ENCODE measurements around the gene APOL2. TPM values are rescaled to one million over a fixed set of nuclear protein-coding genes. Genes with fewer than 3 reads are reported as not detected.

APOL2 gene
- total and polyA plus RNA-seq, 10 of the 15 experiments (the other 5 are each of a cell fraction or from before 2014, with no cell fraction given) = 4.4 to 39.9 (median 25.0) TPM

DNA sequence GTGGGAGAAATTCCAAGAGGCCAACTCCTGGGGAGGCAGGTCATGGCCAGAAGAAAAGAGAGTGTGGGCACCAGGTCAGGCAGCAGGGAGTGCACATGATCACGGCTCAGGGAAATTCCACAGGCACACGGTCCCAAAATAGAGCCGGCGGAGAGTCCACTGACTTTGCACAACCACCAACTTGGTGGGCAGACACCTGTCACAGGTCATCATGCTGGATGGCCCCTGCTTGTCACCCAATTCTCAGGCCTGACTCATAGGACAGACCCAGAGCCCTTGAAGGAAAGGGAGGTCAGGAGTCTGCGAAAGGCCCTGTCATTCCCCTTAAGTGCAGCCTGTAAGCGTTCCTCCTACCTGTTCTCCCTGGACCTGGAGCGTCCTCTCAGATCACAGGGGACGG lies 15.8 kb downstream of the APOL2 start:
- H2AFZ ChIP-seq (ENCODE audit: control insufficient read depth, low read depth, low read length) = no peak overlapping the region
- H3K27ac ChIP-seq (ENCODE audit: control insufficient read depth, insufficient read depth) = no peak overlapping the region
- FAIRE-seq (no peak), ATAC-seq (no peak), DNase-seq (ENCODE audit: low read depth, low spot score) (no peak)
- POLR2A ChIA-PET = no interaction called here
- BruUV-seq (replicated peaks) = no TSS peak
- H3K79me2 ChIP-seq (ENCODE audit: control insufficient read depth, insufficient read depth, low read length) = no peaks in the 10 kb centered on the region
- H3K9ac ChIP-seq (ENCODE audit: control insufficient read depth, insufficient read depth, low read length) = no peak overlapping the region
- peaks cover 0 to 7% of the 10 kb centered on the region in 2 experiments for H3K36me3 ChIP-seq (ENCODE audit: control insufficient read depth in 2 of 2, insufficient read depth in 2 of 2, low read length in 1 of 2)
- CTCF ChIA-PET = interaction anchor here (0.7 to 4.0 kb wide), 2 partner anchors 26 to 82 kb away, joined by 3 to 32 read pairs; no protein-coding TSS in a partner anchor
- RAD21 ChIA-PET (ENCODE audit: unreplicated experiment) = no interaction called here
- no peaks in the 10 kb centered on the region for H3K27me3 ChIP-seq (replicated peaks in 1 of 2; ENCODE audit: control insufficient read depth in 2 of 2, insufficient read depth in 2 of 2, low read length in 1 of 2)
- no peaks in the 10 kb centered on the region for H3K9me3 ChIP-seq (replicated peaks; ENCODE audit: control insufficient read depth, insufficient read depth, low read length)
- in situ Hi-C loops (cut with MboI) = no loop called here
- WGBS (ENCODE audit: insufficient coverage, insufficient replicate concordance, low lambda C conversion rate, missing lambda C conversion rate) = 80% methylated on average over 8 of the region's 8 CpGs
- H3K4me3 ChIP-seq = no peak overlapping the region
- no peak overlapping the region for H3K4me2 ChIP-seq (ENCODE audit: control insufficient read depth, insufficient read depth)
- no peaks in the 10 kb centered on the region for H4K20me1 ChIP-seq (ENCODE audit: control insufficient read depth, insufficient read depth)
- no peaks in the 10 kb centered on the region for H3K4me1 ChIP-seq (ENCODE audit: control insufficient read depth, insufficient read depth, low read length)
- no peak for TF ChIP-seq EP300 (IDR thresholded peaks at IDR 0.05; ENCODE audit: borderline replicate concordance in 1 of 2, control insufficient read depth in 1 of 2, low read depth in 2 of 2, low read length in 2 of 2)
- no peak for TF ChIP-seq E4F1 (IDR thresholded peaks at IDR 0.05; ENCODE audit: borderline replicate concordance, partially characterized antibody)
- no peak for TF ChIP-seq CREB1 (IDR thresholded peaks at IDR 0.05; ENCODE audit: low read depth)
- TF ChIP-seq ZNF384 (IDR thresholded peaks at IDR 0.05; ENCODE audit: borderline replicate concordance, low read depth, low read length) = no peak
- TF ChIP-seq NFXL1 (IDR thresholded peaks at IDR 0.05; ENCODE audit: borderline replicate concordance) = no peak
- no peak for TF ChIP-seq ATF7 (IDR thresholded peaks at IDR 0.05; ENCODE audit: low read depth)
- TF ChIP-seq ZZZ3 (IDR thresholded peaks at IDR 0.05; ENCODE audit: control insufficient read depth, insufficient read length, low read depth) = no peak
- SMC1A ChIA-PET (ENCODE audit: uncharacterized antibody, unreplicated experiment) = interaction anchor here (1.0 to 1.5 kb wide), 2 partner anchors 12 to 29 kb away, joined by 3 to 7 read pairs; no protein-coding TSS in a partner anchor
- intact Hi-C loops (cut with micrococcal nuclease; ENCODE audit: unreplicated experiment) = no loop called here
